Keratinocyte (primary cell): Measurements from ENCODE around the gene TTL. TPM values are rescaled to one million over a fixed set of nuclear protein-coding genes. Genes with fewer than 3 reads are reported as not detected.

Experiments used
- DNase-seq: peaks from one replicate; pipeline ENCODE4 v3.0.0-alpha.2; 2011; ENCODE audit warnings: low read depth, missing footprints, low spot score
- FAIRE-seq: peaks from 2 replicates; lab custom pipeline; 2011; peaks lifted over from hg19 to GRCh38; lab: Jason Lieb, UNC
- H2AFZ ChIP-seq: 2 replicates; pipeline ENCODE4 v1.6.0; 2012; ENCODE audit warnings: low read length, control low read depth, inconsistent platforms; ENCODE audit not compliant: control insufficient read depth
- H3K27ac ChIP-seq: 2 replicates; pipeline ENCODE4 v1.5.1; 2011; ENCODE audit warnings: low read length; ENCODE audit not compliant: control insufficient read depth, insufficient read depth
- H3K27me3 ChIP-seq: 3 replicates; pipeline ENCODE4 v1.6.0; 2011; ENCODE audit warnings: low read length; ENCODE audit not compliant: control insufficient read depth, insufficient read depth; ENCODE audit errors: extremely low read depth
- H3K36me3 ChIP-seq, 2 experiments: 2 replicates in 1 of 2; 3 replicates in 1 of 2; pipeline ENCODE4 v1.5.1; 2011; ENCODE audit warnings: low read length in 2 of 2, mild to moderate bottlenecking in 1 of 2; ENCODE audit not compliant: control insufficient read depth in 2 of 2, insufficient read depth in 2 of 2; ENCODE audit errors: extremely low read depth in 1 of 2
- H3K4me1 ChIP-seq: 3 replicates; pipeline ENCODE4 v1.5.1; 2011; ENCODE audit warnings: low read length; ENCODE audit not compliant: control insufficient read depth, insufficient read depth; ENCODE audit errors: extremely low read depth
- H3K4me2 ChIP-seq: 3 replicates; pipeline ENCODE4 v1.6.0; 2011; ENCODE audit warnings: low read depth, low read length; ENCODE audit not compliant: control insufficient read depth, insufficient read depth; ENCODE audit errors: extremely low read depth
- H3K4me3 ChIP-seq, 3 experiments: fragments of 200-600 bp in 1 of 3; sonication (generic) in 1 of 3; 2 replicates in 2 of 3; 3 replicates in 1 of 3; pipeline ENCODE4 v1.5.1; 2011 to 2016; ENCODE audit warnings: low read length in 3 of 3, mild to moderate bottlenecking in 3 of 3, control low read depth in 2 of 3, inconsistent platforms in 1 of 3, low read depth in 1 of 3, mixed read lengths in 1 of 3, mixed run types in 1 of 3, moderate library complexity in 1 of 3; ENCODE audit not compliant: control insufficient read depth in 2 of 3, insufficient read depth in 2 of 3; ENCODE audit errors: extremely low read depth in 1 of 3
- H3K79me2 ChIP-seq: 2 replicates; pipeline ENCODE4 v1.6.0; 2012; ENCODE audit warnings: low read length; ENCODE audit not compliant: control insufficient read depth, insufficient read depth
- H3K9ac ChIP-seq: 3 replicates; pipeline ENCODE4 v1.6.0; 2011; ENCODE audit warnings: low read length; ENCODE audit not compliant: control insufficient read depth, insufficient read depth; ENCODE audit errors: extremely low read depth
- H3K9me1 ChIP-seq: 3 replicates; pipeline ENCODE4 v1.6.0; 2011; ENCODE audit warnings: low read length; ENCODE audit not compliant: control insufficient read depth, insufficient read depth; ENCODE audit errors: extremely low read depth
- H3K9me3 ChIP-seq: 2 replicates; pipeline ENCODE4 v1.5.1; 2012; ENCODE audit warnings: low read depth, low read length; ENCODE audit not compliant: control insufficient read depth
- H4K20me1 ChIP-seq: 3 replicates; pipeline ENCODE4 v1.6.0; 2011; ENCODE audit warnings: low read length; ENCODE audit not compliant: control insufficient read depth, insufficient read depth; ENCODE audit errors: extremely low read depth
- EZH2 ChIP-seq: IDR thresholded peaks from one replicate; pipeline ENCODE4 v1.6.1; 2012; ENCODE audit warnings: inconsistent platforms, mild to moderate bottlenecking, low read length, moderate library complexity
- dilution Hi-C: fragments of 300-500 bp; cut with MboI; formaldehyde crosslinking; loops from one replicate; pipeline ENCODE4 v1.7.0; 2020; ENCODE audit warnings: low sequenced_read_pairs; ENCODE audit not compliant: extremely low pct_ligation_motif_present
- polyA plus RNA-seq, 5 experiments: library from polyadenylated mRNA; depleted of rRNA in 3 of 5; stranded (reverse) in 3 of 5; stranded (forward) in 1 of 5; unstranded in 1 of 5; fragments of >200 nt; gene quantifications; 1 replicate in 1 of 5; 2 replicates in 3 of 5; 3 replicates in 1 of 5; pipeline versions ENCODE4 v1.2.1 to v1.2.3, GENCODE V29; 2011 to 2012; ENCODE audit warnings: missing spikeins in 2 of 5, low read depth in 1 of 5, low replicate concordance in 1 of 5
- TF ChIP-seq, protein P1 (sequence below), 3 experiments: IDR thresholded peaks in 1 of 3; conservative IDR thresholded peaks in 1 of 3; optimal IDR thresholded peaks in 1 of 3; 2 replicates in 2 of 3; 3 replicates in 1 of 3; pipeline versions ENCODE3 to v1.5.1; 2011; ENCODE audit warnings: low read length in 3 of 3, mild to moderate bottlenecking in 3 of 3, moderate library complexity in 2 of 3, control low read depth in 1 of 3, inconsistent platforms in 1 of 3; ENCODE audit not compliant: insufficient read depth in 2 of 3; ENCODE audit errors: extremely low read depth in 1 of 3

TTL gene
- polyA plus RNA-seq, 1 donor (not counting 4 experiments of a cell fraction or from before 2014, with no cell fraction given), result 37.9 TPM

GRCh38 chr2:112539306-112539705 is 57.4 kb downstream of the TTL start:
- DNase-seq (no peak), FAIRE-seq (no peak)
- Histone ChIP-seq H3K9me1 (no peaks in the 10 kb centered on the region), H3K27me3 (no peaks in the 10 kb centered on the region), H3K27ac (no peak overlapping the region), H2AFZ (no peak overlapping the region), H4K20me1 (peaks cover 4% of the 10 kb centered on the region), H3K9me3 (no peaks in the 10 kb centered on the region), H3K4me1 (peaks cover 12% of the 10 kb centered on the region), H3K79me2 (peaks cover 20% of the 10 kb centered on the region), H3K9ac (no peak overlapping the region), H3K36me3 (no peaks in the 10 kb centered on the region), H3K4me2 (no peak overlapping the region), H3K4me3 (no peak overlapping the region)
- dilution Hi-C loops, result no loop called here
- TF ChIP-seq, protein P1, sequence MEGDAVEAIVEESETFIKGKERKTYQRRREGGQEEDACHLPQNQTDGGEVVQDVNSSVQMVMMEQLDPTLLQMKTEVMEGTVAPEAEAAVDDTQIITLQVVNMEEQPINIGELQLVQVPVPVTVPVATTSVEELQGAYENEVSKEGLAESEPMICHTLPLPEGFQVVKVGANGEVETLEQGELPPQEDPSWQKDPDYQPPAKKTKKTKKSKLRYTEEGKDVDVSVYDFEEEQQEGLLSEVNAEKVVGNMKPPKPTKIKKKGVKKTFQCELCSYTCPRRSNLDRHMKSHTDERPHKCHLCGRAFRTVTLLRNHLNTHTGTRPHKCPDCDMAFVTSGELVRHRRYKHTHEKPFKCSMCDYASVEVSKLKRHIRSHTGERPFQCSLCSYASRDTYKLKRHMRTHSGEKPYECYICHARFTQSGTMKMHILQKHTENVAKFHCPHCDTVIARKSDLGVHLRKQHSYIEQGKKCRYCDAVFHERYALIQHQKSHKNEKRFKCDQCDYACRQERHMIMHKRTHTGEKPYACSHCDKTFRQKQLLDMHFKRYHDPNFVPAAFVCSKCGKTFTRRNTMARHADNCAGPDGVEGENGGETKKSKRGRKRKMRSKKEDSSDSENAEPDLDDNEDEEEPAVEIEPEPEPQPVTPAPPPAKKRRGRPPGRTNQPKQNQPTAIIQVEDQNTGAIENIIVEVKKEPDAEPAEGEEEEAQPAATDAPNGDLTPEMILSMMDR (optimal IDR thresholded peaks at IDR 0.05 in 1 of 3, IDR thresholded peaks at IDR 0.05 in 1 of 3, conservative IDR thresholded peaks at IDR 0.05 in 1 of 3; ENCODE audit: extremely low read depth in 1 of 3, insufficient read depth in 2 of 3, low read length in 3 of 3), result no peak

DNA sequence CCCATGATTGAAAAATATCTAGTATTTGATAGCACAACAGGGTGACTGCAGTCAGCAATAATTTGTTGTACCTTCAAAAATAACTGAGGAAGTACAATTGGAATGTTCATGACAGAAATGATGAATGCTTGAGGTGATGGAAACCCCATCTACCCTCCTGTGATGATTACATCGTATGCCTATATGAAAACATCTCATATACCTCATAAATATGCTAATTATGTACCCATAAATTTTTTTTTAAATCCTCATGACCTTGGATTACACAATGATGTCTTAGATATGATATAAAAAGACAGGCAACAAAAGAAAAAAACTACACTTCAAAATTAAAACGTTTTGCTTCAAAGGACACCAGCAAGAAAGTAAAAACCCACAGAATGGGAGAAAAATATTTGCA is 59.0 kb downstream of the TTL start:
- Histone ChIP-seq H3K79me2 (peaks cover 36% of the 10 kb centered on the region), H3K4me3 (no peak overlapping the region), H4K20me1 (peaks cover 4% of the 10 kb centered on the region), H3K27ac (no peak overlapping the region), H3K4me2 (no peak overlapping the region), H3K9me1 (no peaks in the 10 kb centered on the region), H3K4me1 (peaks cover 12% of the 10 kb centered on the region), H3K36me3 (peaks cover 1% of the 10 kb centered on the region in 2 experiments), H3K9ac (no peak overlapping the region), H2AFZ (no peak overlapping the region), H3K27me3 (no peaks in the 10 kb centered on the region), H3K9me3 (no peaks in the 10 kb centered on the region)
- TF ChIP-seq, protein P1 (optimal IDR thresholded peaks at IDR 0.05 in 1 of 3, IDR thresholded peaks at IDR 0.05 in 1 of 3, conservative IDR thresholded peaks at IDR 0.05 in 1 of 3; ENCODE audit: extremely low read depth in 1 of 3, insufficient read depth in 2 of 3, low read length in 3 of 3), result no peak
- no peak for TF ChIP-seq EZH2
- dilution Hi-C loops, result no loop called here
- FAIRE-seq (no peak), DNase-seq (no peak)
